ENCODE data around the gene ANKRD23. TPM values are rescaled to one million over a fixed set of nuclear protein-coding genes. Genes with fewer than 3 reads are reported as not detected.

The ANKRD23 gene
- polyA plus RNA-seq, 1 donor from 2014 or later, result 12.1 TPM

- TF ChIP-seq, protein P1, sequence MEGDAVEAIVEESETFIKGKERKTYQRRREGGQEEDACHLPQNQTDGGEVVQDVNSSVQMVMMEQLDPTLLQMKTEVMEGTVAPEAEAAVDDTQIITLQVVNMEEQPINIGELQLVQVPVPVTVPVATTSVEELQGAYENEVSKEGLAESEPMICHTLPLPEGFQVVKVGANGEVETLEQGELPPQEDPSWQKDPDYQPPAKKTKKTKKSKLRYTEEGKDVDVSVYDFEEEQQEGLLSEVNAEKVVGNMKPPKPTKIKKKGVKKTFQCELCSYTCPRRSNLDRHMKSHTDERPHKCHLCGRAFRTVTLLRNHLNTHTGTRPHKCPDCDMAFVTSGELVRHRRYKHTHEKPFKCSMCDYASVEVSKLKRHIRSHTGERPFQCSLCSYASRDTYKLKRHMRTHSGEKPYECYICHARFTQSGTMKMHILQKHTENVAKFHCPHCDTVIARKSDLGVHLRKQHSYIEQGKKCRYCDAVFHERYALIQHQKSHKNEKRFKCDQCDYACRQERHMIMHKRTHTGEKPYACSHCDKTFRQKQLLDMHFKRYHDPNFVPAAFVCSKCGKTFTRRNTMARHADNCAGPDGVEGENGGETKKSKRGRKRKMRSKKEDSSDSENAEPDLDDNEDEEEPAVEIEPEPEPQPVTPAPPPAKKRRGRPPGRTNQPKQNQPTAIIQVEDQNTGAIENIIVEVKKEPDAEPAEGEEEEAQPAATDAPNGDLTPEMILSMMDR (IDR thresholded peaks at IDR 0.05; ENCODE audit: poor library complexity, severe bottlenecking), result no peak
- TF ChIP-seq EP300 (conservative IDR thresholded peaks at IDR 0.05; ENCODE audit: poor library complexity, severe bottlenecking) (no peak), RAD21 (conservative IDR thresholded peaks at IDR 0.05) (no peak), TAF1 (IDR thresholded peaks at IDR 0.05; ENCODE audit: low read depth) (no peak), MXI1 (conservative IDR thresholded peaks at IDR 0.05; ENCODE audit: poor library complexity, severe bottlenecking) (no peak), POLR2AphosphoS5 (IDR thresholded peaks at IDR 0.05) (no peak), EZH2 (IDR thresholded peaks at IDR 0.05; ENCODE audit: borderline replicate concordance, insufficient read depth, low read length, poor library complexity, severe bottlenecking) (no peak), SMC3 (conservative IDR thresholded peaks at IDR 0.05; ENCODE audit: poor library complexity) (no peak)
- TF ChIP-seq, protein P2, sequence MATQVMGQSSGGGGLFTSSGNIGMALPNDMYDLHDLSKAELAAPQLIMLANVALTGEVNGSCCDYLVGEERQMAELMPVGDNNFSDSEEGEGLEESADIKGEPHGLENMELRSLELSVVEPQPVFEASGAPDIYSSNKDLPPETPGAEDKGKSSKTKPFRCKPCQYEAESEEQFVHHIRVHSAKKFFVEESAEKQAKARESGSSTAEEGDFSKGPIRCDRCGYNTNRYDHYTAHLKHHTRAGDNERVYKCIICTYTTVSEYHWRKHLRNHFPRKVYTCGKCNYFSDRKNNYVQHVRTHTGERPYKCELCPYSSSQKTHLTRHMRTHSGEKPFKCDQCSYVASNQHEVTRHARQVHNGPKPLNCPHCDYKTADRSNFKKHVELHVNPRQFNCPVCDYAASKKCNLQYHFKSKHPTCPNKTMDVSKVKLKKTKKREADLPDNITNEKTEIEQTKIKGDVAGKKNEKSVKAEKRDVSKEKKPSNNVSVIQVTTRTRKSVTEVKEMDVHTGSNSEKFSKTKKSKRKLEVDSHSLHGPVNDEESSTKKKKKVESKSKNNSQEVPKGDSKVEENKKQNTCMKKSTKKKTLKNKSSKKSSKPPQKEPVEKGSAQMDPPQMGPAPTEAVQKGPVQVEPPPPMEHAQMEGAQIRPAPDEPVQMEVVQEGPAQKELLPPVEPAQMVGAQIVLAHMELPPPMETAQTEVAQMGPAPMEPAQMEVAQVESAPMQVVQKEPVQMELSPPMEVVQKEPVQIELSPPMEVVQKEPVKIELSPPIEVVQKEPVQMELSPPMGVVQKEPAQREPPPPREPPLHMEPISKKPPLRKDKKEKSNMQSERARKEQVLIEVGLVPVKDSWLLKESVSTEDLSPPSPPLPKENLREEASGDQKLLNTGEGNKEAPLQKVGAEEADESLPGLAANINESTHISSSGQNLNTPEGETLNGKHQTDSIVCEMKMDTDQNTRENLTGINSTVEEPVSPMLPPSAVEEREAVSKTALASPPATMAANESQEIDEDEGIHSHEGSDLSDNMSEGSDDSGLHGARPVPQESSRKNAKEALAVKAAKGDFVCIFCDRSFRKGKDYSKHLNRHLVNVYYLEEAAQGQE (IDR thresholded peaks at IDR 0.05; ENCODE audit: borderline replicate concordance), result no peak
- Histone ChIP-seq H3K9me3 (ENCODE audit: low read length) (no peaks in the 10 kb centered on the region), H3K27me3 (ENCODE audit: insufficient read depth, low read depth, low read length) (no peaks in the 10 kb centered on the region), H3K4me2 (ENCODE audit: low read length) (peak overlapping the region; percentile 88), H3K36me3 (ENCODE audit: insufficient read depth, low read length) (no peaks in the 10 kb centered on the region), H3K79me2 (replicated peaks; ENCODE audit: insufficient read depth, low read length) (peaks cover 34% of the 10 kb centered on the region), H3F3A (ENCODE audit: insufficient read depth, low read length, poor library complexity, severe bottlenecking) (no peaks in the 10 kb centered on the region), H3K9ac (ENCODE audit: low read length) (peak overlapping the region; percentile 98), H3K4me3 (ENCODE audit: low read length) (peak overlapping the region; percentile 94), H3K9me2 (ENCODE audit: insufficient read depth, low read length) (no peaks in the 10 kb centered on the region), H4K20me1 (ENCODE audit: insufficient read depth) (peaks cover 16% of the 10 kb centered on the region), H3K27ac (ENCODE audit: low read length) (peak overlapping the region; percentile 90), H2AFZ (ENCODE audit: low read depth, low read length) (no peak overlapping the region)
These were observed 23.4 kb upstream of the ANKRD23 start for GRCh38 chr2:96866986-96867755.

DNA sequence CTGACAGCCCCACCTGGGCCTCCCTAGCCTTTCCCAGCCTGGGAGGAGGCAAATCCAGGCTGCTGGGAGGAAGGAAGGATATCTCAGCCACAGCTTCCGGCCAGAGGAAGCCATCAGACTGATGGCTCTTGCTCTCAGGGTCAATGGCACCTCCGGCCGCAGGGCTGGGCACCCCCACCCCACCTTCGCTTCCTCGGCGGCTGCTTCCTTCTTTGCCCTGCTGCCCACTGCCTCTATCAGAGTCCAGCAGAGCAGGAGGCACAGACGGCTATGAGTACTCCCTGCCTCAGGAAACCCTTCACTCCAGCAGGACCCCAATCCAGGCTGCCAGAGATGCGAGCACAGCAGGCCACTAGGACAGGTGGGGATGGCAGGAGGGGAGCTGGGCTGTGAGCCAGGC is 22.8 kb upstream of the ANKRD23 start:
- Histone ChIP-seq H4K20me1 (ENCODE audit: insufficient read depth) (peaks cover 16% of the 10 kb centered on the region), H3K36me3 (ENCODE audit: insufficient read depth, low read length) (no peaks in the 10 kb centered on the region), H3K9me3 (ENCODE audit: low read length) (no peaks in the 10 kb centered on the region), H3K79me2 (replicated peaks; ENCODE audit: insufficient read depth, low read length) (peaks cover 34% of the 10 kb centered on the region), H3K4me3 (ENCODE audit: low read length) (peak overlapping the region; percentile 94), H3K9ac (ENCODE audit: low read length) (peak overlapping the region; percentile 98), H3K27me3 (ENCODE audit: insufficient read depth, low read depth, low read length) (no peaks in the 10 kb centered on the region), H3K27ac (ENCODE audit: low read length) (no peak overlapping the region), H2AFZ (ENCODE audit: low read depth, low read length) (no peak overlapping the region), H3K9me2 (ENCODE audit: insufficient read depth, low read length) (no peaks in the 10 kb centered on the region), H3K4me2 (ENCODE audit: low read length) (no peak overlapping the region), H3F3A (ENCODE audit: insufficient read depth, low read length, poor library complexity, severe bottlenecking) (no peaks in the 10 kb centered on the region)
- no peak for TF ChIP-seq MXI1 (conservative IDR thresholded peaks at IDR 0.05; ENCODE audit: poor library complexity, severe bottlenecking)
- no peak for TF ChIP-seq EZH2 (IDR thresholded peaks at IDR 0.05; ENCODE audit: borderline replicate concordance, insufficient read depth, low read length, poor library complexity, severe bottlenecking)
- TF ChIP-seq, protein P1 (IDR thresholded peaks at IDR 0.05; ENCODE audit: poor library complexity, severe bottlenecking), result no peak
- no peak for TF ChIP-seq POLR2AphosphoS5 (IDR thresholded peaks at IDR 0.05)
- no peak for TF ChIP-seq TAF1 (IDR thresholded peaks at IDR 0.05; ENCODE audit: low read depth)
- TF ChIP-seq SMC3 (conservative IDR thresholded peaks at IDR 0.05; ENCODE audit: poor library complexity), result no peak
- TF ChIP-seq EP300 (conservative IDR thresholded peaks at IDR 0.05; ENCODE audit: poor library complexity, severe bottlenecking), result no peak
- no peak for TF ChIP-seq RAD21 (conservative IDR thresholded peaks at IDR 0.05)
- TF ChIP-seq, protein P2 (IDR thresholded peaks at IDR 0.05; ENCODE audit: borderline replicate concordance), result no peak
